ENCODE results near the gene VPS35.
"Not testable (repeated sequence)": the region's sequence is repeated elsewhere in the genome, so short reads cannot be mapped to it uniquely, and the experiment has no call there.

VPS35 gene

DNA sequence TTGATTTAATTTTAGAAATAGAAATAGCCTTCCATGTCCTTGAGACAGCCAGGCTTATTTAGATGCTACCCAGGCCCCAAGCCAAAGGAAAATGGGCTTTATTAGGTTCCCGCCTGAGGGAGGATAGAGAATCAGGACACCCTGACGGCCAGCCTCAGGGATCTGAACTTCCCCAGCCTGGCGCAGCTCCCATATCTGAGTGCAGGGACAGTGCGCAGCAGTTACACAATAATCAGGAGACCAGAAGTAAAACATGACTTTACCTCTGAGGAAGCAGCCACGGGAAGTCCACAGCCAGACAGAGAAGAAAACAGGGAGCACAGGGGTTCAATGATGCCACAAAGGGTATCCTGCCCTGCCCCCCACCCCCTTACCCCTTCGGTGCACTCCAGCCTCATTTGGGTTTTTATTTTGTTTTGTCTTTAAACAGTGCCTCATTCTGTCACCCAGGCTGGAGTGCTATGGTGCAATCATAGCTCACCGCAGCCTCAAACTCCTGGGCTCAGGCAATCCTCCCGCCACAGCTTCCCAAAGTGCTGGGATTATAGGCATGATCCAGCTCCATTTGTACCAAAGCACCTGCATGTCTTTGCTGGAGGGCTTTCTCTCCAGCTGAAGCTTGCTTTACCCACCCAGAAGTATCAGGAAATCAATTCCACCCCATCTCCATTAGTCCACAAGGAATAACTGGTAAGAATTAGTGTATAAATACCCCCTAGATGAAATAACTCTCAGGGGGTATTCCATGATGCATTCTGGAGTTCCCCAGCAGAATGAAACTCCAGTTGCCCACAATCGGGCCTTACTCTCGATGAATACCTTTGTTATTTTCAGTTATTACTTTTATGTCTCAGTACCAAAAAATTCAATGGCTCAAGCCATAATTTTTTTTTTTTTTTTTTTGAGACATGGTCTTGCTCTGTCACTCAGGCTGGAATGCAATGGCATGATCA is 22.4 kb upstream of the VPS35 start:
- DNase-seq = no peak

DNA sequence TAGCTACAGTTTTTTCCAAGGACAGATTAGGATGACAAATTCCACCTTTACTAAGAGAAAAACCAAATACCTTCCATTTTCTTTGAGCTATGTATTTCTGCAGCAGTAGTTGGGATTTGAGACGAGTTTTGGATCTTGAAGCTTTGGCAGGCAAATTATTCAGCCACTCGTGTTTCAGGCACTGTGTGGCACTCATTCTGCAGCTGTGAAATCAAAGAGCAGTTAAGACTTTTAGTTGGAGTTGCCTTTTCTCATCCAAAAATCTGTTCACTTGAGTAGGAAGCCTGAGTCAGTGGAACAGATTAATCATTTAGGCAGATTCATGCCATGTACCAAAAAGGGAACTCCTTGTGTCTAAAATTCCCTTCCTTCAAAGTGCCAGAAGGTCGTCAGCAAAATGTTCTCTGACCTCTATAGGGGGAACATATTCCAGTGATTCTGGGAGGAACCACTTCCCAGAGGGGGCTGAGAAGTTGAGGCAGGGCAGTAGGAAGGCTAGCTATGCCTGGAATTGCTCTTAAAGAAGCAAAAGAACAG is 20.6 kb upstream of the VPS35 start:
- no peak for DNase-seq

DNA sequence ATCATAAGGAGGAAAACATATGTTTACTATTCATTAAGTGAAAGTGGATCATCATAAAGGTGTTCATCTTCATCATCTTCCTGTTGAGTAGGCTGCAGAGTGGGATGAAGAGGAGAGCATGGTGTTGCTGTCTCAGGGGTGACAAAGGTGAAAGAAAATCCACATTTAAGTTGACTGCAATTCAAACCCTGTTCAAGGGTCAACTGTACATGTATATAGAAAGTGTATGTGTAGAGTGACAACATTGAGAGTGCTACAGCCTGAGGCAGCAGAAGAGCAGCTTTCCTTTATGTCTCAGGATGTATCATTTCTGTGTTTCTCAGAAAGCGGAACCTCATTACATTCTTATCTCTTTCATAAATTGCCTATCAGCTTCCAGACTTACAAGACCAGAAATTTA is 17.7 kb upstream of the VPS35 start:
- no peak for DNase-seq

DNA sequence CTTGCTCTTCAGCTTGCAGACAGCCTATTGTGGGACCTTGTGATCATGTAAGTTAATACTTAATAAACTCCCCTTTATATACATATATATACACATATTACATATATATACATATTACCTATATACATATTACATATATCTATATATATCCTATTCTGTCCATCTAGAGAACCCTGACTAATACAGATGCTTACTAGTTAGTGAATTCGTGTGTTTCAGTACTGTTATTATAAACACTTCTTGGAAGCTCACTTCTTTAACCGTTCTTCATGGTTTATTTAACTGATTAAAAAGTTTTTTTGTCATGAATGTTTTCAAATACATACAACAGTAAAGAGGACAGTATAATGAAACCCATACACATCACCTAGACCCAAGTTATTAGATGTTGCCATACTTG is 13.1 kb upstream of the VPS35 start:
- DNase-seq = no peak

DNA sequence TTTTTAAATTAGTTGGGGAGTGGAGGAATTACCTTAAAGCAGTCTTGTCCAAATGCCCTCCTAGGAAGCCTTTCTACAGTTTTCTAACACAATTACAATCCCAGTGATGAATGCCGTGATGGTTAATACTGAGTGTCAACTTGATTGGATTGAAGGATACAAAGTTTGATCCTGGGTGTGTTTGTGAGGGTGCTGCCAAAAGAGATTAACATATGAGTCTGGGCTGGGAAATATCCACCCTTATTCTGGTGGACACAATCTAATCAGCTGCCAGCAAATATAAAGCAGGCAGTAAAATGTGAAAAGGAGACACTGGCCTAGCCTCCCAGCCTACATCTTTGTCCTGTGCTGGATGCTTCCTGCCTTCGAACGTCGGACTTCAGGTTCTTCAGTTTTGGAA is 12.6 kb upstream of the VPS35 start:
- no peak for DNase-seq

DNA sequence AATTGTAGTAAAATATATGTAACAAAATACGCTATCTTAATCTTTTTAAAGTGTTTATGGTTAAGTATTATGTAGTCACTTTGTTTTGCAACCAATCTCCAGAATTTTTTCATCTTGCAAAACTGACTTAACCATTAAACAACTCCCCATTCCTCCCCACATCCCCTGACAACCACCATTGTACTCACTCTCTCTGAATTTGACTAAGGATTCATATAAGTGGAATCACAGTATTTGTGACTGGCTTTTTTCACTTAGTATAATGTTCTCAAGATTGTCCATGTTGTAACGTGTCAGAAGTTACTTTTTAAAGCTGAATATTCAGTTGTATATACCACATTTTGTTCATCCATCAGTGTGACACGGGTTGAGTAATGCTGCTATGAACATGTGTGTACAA is 11.1 kb upstream of the VPS35 start:
- no peak for DNase-seq

DNA sequence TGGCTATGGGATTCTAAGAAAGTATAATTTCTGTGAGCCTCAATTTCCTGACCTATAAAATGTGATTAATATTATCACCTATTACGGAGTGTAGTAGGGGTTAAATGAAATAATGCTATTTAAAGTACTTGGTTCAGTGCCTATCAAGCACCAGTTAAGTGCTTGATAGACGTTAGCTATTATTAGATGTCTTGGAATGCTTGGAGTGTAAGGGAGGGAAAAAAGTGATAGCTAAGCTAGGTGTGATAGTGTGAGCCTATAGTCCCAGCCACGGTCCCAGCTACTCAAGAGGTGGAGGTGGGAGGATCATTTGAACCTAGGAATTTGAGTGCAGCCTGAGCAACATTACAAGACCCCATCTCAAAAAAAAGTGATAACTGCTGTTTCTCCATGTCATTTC is 8.0 kb upstream of the VPS35 start:
- no peak for DNase-seq

DNA sequence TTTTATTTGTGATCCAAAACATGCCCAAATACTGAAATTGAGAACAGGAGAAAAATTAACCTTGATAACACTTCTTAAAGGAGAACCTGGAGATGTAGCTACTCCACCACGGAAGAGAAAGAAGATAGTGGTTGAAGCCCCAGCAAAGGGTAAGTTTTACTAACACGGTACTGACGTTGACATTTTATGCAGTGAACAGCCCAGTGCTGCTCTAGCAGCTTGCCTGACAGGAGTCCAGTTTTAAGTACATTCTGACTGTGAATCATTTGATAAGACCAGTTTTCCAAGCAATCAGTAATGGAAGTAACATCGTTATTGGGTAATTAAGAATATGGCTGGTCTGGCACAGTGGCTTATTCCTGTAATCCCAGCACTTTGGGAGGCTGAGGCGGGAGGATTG is 7.0 kb upstream of the VPS35 start:
- no peak for DNase-seq

DNA sequence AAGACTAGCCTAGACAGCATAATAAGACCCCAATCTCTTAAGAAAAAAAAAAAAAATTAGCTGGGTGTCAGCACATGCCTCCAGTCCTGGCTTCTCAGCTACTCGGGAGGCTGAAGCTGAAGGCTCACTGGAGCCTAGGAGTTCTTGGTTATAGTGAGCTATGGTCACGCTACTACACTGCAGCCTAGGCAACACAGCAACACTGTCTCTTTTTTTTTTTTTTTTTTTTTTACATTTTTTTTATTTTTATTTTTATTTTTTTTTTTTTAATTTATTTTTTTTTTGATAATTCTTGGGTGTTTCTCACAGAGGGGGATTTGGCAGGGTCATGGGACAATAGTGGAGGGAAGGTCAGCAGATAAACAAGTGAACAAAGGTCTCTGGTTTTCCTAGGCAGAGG is 4.6 kb upstream of the VPS35 start:
- no peak for DNase-seq

DNA sequence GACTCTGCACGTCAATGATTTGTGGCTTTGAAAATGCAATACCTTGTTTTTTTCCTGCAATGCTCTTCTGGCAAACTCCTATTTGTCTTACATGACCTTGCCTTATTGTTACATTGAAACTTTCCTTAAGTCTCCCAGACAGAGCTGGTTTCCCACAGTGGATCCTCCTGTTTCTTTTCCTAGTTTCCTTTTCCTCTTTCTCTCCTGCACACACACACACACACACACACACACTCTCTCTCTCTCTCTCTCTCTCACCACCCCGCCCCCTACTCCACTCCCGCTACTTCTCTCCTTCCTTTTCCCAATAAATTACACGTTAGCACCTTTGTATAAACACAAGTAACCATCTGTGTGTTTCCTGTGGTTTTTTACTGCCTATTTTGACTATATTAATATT is 2.7 kb upstream of the VPS35 start:
- DNase-seq = no peak

DNA sequence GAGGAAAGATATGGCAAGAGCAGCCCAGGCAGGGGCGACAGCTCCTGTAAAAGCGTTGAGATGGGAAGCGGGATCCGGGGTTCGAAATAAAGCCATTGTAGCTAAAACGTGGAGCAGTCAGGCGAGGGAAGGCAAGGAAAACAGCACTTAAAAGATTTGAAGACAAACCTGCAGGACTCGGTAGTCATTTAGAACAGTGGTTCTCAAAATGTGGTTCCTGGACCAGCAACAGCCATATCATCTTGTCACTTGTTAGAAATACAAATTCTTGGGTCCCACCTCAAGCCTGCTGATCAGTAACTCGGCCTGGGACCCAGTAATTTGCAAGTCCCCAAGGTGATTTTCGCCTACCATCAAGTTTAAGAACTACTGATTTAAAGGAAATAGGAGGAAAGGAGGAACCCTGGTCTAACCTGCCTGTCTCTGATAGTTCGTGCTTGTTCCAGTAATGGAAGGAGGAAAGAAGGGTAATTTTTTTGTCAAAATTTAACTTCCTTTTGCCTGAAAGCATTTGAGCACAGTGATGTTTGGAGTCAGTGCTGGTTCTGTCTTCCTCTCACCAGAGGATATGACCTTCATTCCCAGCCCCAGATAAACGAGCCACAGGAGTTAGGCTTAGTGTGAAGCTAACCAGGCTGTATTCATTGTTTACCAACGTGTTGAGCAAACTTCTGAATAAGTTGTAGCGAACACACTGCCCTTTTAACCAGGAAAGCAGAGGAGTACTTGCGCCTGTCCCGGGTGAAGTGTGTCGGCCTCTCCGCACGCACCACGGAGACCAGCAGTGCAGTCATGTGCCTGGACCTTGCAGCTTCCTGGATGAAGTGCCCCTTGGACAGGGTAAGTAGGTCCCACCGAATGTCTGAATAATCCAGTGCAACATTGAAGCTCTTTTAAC is 1.6 kb upstream of the VPS35 start:
- DNase-seq = no peak

DNA sequence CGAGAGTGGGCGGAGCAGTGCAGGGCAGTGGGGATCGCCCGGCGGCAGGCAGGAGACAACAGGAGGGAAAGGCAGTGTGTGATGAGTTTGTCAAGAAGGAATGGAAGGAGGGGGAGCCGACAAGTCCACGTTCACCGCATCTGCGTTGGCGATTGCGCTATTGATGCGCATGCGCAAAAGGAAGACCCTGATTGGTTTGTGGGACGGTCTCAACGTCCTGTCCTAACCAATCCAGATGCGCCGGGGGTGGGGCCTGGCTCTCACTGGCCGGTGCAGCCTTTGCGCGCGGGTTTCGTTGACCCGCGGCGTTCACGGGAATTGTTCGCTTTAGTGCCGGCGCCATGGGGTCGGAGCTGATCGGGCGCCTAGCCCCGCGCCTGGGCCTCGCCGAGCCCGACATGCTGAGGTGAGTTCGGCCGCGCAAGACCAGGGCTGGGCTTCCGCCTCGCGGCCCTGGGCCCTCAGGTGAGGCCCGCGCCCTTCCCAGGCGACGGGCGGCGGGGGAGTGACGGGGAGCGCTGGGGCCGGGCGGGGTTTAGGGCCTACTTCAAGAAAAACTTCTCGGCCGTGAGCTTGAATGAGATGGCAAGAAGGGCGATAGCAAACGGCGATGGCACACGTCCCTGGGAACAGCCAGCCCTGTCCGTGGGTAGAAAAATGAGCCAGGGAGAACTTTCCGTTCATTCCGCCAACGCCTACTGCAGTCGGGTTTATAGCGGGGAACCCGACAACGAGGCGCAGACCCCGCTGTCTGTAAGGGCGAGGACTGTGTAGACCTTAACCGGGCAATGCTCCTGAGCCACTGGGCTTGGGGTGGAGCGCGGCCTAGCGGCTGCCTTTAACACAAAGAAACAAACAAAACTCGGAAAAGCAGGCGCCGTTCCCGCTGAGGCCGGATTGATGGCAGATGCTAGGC is 645 bp upstream of the VPS35 start, which contains the start of gene ORC6:
Gene ORC6, plus strand, starts transcription at position 295 of the 916 bp plus-strand sequence. Its CDS starts 47 bp downstream, at position 342.
- peak; percentile 95 for DNase-seq

DNA sequence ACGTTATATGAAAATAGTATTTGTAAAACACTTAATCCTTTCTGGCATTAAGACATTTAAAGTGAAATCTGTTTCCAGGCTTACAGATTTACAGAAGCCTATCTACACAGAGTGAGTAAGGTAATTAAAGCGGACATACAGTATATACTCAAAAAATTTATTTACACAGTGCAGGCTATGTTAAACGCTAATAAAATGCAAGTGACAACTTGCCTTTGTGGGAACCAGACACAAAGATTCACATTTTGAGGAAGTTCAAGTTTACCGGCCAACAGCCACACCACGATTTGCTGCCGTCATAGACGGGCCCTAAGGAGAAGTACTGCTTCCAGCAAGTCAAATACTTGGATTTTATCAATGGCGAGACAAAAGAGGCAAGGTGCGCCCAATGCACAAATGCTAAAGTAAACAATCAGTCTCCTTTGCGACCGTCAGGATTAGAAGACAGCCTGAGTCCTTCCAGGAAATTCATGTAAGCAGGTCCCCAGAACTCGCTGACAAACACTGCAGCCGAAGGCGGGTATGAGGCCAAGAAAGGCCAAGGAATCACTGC is 801 bp downstream of the VPS35 start:
- DNase-seq = peak; percentile 24

DNA sequence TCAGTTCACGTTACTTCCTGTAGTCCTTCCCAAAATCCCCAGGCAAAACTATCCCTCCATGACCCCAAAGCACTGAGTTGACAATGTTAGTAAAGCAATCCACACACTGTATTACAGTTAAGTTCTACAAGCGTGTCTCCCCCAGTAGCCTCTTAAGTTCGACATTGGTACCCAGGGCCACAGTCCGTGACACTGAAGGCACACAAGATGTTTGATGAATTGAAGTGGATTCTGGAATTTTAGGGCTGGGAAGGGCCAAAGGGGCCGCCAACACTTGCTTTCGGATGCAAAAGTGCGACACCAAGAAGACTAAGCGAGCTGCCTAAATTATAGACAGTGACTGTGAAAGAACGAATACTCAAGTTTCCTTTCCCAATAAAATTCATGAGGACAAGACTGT is 1.5 kb downstream of the VPS35 start:
- DNase-seq = no peak

DNA sequence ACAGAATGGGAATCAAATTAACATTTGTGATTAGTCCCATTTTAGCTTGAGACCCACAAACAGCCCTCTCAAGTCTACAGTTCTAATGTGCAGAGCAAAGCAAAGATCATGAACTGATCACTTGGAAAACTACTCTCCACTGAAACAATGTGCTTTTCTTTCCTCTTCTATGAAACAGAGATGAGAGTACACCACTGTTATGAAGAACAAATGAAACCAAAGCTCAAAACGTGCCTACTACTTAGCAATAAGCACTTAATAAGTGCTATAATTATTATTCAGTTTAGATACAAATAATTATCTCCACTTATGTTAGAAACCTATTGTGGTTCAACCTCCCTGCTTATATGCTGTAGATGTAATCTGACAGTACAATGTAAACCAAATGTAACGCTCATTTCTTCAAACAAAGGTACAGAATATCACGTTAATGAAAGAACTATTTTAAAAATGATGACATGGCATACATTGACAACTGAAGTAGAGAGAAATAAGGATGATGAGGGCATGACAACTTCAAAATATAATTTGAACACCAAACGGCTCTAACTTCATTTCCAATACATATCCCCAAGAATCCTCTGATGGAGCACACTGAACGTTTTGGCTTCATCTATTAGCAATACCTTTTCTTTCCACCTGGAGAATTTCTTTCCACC is 2.0 kb downstream of the VPS35 start:
- no peak for DNase-seq

DNA sequence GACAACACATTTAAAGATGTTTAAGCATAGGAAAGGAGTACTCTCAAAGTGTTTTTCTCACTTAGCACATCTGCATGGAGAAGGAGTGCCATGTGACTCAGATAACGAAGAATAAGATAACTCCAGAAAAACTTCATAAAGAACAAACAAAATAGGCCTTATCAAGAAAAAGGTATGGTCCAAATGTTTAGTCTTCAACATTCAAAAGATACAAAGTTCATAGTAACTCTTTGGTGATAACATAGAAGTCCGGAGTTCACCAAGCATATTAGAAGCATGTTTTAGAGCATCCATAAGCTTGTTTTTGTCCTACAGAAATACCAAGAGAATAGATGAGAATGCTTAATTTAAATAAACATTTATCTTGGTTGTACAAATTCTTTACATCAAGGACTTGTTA is 7.1 kb downstream of the VPS35 start:
- not testable (repeated sequence) for DNase-seq

DNA sequence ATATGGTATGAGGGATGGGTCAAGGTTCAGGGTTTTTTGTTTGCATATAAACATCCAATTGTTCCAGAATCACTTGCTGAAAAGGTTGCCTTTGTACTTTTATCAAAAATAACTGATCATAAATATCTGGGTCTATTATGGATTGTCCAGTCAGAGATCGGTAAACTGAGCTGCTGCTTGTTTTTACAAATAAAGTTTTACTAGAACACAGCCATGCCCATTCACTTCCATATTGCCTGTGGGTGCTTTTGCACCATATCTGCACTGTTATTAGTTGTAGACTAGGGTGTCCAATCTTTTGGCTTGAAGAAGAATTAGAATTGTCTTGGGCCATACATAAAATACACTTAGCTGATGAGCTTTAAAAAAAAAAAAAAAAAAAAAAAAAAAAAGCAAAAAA is 11.0 kb downstream of the VPS35 start:
- DNase-seq = not testable (repeated sequence)

DNA sequence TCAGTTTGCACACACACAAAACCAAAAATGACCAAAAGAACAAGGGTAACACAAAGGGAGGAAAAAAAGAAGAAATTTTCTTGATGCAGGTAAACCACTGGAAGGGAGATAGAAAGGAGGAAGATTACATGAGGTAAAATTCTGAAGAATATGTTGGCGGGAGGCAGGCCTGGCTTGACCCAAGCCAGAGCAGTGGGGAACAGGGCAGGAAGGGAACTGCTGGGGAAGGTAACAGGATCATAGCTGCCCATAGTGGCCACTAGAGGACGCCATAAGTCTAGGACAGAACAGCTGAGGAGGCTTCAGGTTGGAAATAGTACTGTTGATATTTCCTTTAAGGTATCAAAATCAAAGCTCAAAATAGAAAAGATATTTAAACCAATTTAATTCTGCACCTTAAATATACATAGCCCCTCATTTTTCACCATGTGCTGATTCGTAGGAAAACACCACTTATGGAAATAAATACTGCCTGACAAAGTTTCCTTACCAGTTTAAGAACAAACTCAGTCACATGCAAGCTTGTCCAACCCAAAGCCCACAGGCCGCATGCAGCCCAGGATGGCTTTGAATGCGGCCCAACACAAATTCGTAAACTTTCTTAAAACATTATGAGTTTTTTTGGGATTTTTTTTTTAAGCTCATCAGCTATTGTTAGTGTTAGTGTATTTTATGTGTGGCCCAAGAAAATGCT is 15.5 kb downstream of the VPS35 start:
- peak; percentile 62 for DNase-seq

DNA sequence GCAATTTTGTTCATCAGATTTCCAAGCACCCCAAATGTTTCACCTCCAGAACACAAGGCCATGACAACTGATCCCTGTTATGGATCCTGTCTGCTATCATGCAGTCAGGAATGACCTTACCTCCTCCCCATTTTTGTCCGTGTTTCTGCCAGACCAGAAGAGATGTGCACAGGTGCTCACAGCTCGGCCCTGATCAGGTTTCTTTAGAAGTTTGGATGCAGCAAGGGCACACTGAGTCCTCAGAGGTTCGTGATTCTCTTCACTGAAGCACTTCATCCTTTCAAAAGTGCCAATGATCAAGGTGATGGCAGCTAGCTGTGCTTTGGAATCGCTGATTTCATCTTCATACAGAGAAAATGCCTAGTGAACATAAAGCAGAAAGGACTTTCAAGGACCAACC is 26.9 kb downstream of the VPS35 start:
- no peak for DNase-seq

DNA sequence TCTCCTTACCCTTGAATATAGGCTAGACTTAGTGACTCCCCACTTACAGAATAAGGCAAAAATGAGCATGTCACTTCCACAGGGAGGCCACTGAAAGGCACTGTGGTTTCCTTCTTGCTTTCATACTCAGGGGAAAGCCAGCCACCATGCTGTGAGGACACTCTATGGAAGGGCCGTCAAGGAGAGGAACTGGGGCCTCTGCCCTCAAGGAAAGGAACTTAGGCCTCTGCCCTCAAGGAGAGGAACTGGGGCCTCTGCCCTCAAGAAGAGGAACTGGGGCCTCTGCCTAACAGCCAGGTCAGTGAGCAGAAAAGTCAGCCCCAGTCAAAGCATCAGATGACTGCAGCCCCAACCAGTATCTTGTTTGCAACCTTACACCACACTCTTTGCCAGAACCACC is 30.1 kb downstream of the VPS35 start:
- no peak for DNase-seq

DNA sequence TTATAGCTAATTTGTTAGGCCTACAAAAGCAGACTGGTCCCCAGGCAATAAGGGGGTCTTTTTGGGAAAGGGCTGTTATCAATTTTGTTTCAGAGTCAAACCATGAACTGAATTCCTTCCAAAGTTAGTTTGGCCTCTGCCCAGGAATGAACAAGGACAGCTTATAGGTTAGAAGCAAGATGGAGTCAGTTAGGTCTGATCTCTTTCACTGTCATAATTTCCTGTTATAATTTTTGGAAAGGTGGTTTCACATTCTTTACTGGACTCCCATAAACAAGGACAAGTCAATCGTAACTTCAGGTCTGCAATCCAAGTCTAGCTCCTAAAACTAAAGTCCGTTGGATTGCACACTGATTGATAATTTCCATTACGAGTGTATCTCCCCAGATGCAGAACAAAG is 37.7 kb downstream of the VPS35 start:
- DNase-seq = no peak
